CD14-positive monocyte (primary cell): ENCODE data around the gene GRIA1. TPM values are rescaled to one million over a fixed set of nuclear protein-coding genes. Genes with fewer than 3 reads are reported as not detected.

ENCODE experiments used
- DNase-seq, 3 donors: peaks; one replicate each; pipeline ENCODE4 v3.0.0-alpha.2; 2011 to 2022
- H2AFZ ChIP-seq: 2 replicates; pipeline ENCODE4 v1.6.0; 2012; ENCODE audit warnings: mild to moderate bottlenecking, low read depth, low read length, inconsistent platforms; ENCODE audit not compliant: insufficient read depth, poor library complexity, severe bottlenecking
- H3K27ac ChIP-seq, 2 donors: 1 replicate in 1 of 2; 2 replicates in 1 of 2; pipeline ENCODE4 v1.5.1; 2012 to 2013; ENCODE audit warnings: low read length in 2 of 2, control low read depth in 1 of 2, inconsistent platforms in 1 of 2, low read depth in 1 of 2, mild to moderate bottlenecking in 1 of 2
- H3K27me3 ChIP-seq, 2 donors: one replicate each; pipeline versions ENCODE4 v1.6.0 to v1.6.1; 2011 to 2013; ENCODE audit warnings: low read length in 2 of 2; ENCODE audit not compliant: control insufficient read depth in 2 of 2, insufficient read depth in 2 of 2
- H3K36me3 ChIP-seq, 2 donors: replicated peaks in 1 of 2; 1 replicate in 1 of 2; 2 replicates in 1 of 2; pipeline versions ENCODE4 v1.5.1 to v1.6.1; 2012 to 2013; ENCODE audit warnings: low read length in 2 of 2, control low read depth in 1 of 2, inconsistent platforms in 1 of 2, mild to moderate bottlenecking in 1 of 2; ENCODE audit not compliant: insufficient read depth in 2 of 2, control insufficient read depth in 1 of 2
- H3K4me1 ChIP-seq, 2 donors: 1 replicate in 1 of 2; 2 replicates in 1 of 2; pipeline versions ENCODE4 v1.5.1 to v1.6.1; 2012 to 2013; ENCODE audit warnings: low read length in 2 of 2, control low read depth in 1 of 2, inconsistent platforms in 1 of 2, mild to moderate bottlenecking in 1 of 2, moderate library complexity in 1 of 2; ENCODE audit not compliant: insufficient read depth in 2 of 2, control insufficient read depth in 1 of 2
- H3K4me2 ChIP-seq: replicated peaks from 2 replicates; pipeline ENCODE3; 2012; ENCODE audit warnings: low read length, moderate library complexity, mild to moderate bottlenecking; ENCODE audit not compliant: poor library complexity, severe bottlenecking; ENCODE audit errors: extremely low read depth
- H3K4me3 ChIP-seq, 3 experiments: fragments of 200-600 bp in 1 of 3; sonication (generic) in 1 of 3; replicated peaks in 1 of 3; 1 replicate in 2 of 3; 2 replicates in 1 of 3; pipeline ENCODE4 v1.5.1; 2011 to 2013; ENCODE audit warnings: low read length in 3 of 3, mild to moderate bottlenecking in 3 of 3, control low read depth in 2 of 3, low read depth in 2 of 3, inconsistent platforms in 1 of 3, moderate library complexity in 1 of 3
- H3K79me2 ChIP-seq: 2 replicates; pipeline ENCODE4 v1.6.0; 2012; ENCODE audit warnings: mild to moderate bottlenecking, control low read depth, inconsistent platforms, low read length, moderate library complexity; ENCODE audit not compliant: insufficient read depth
- H3K9ac ChIP-seq: 2 replicates; pipeline ENCODE4 v1.6.0; 2017; ENCODE audit warnings: low read length, mild to moderate bottlenecking; ENCODE audit not compliant: insufficient read depth, poor library complexity, severe bottlenecking
- H3K9me3 ChIP-seq, 2 donors: replicated peaks in 1 of 2; 1 replicate in 1 of 2; 2 replicates in 1 of 2; pipeline versions ENCODE4 v1.5.1 to v1.6.1; 2012 to 2013; ENCODE audit warnings: low read length in 2 of 2, control low read depth in 1 of 2; ENCODE audit not compliant: control insufficient read depth in 1 of 2, insufficient read depth in 1 of 2
- H4K20me1 ChIP-seq: 2 replicates; pipeline ENCODE4 v1.6.0; 2012; ENCODE audit warnings: mild to moderate bottlenecking, low read length, control low read depth, moderate library complexity; ENCODE audit not compliant: insufficient read depth
- H3K27ac Mint-ChIP-seq, 7 donors: one replicate each; pipeline ENCODE4 v1.8.0; 2020; ENCODE audit warnings: mild to moderate bottlenecking in 7 of 7, mixed read lengths in 7 of 7, moderate library complexity in 6 of 7, inconsistent platforms in 2 of 7
- H3K27me3 Mint-ChIP-seq, 3 donors: one replicate each; pipeline ENCODE4 v1.8.0; 2021 to 2022; ENCODE audit warnings: low read depth in 3 of 3, mild to moderate bottlenecking in 3 of 3, mixed read lengths in 3 of 3, moderate library complexity in 3 of 3, inconsistent platforms in 1 of 3
- H3K36me3 Mint-ChIP-seq, 2 donors: one replicate each; pipeline ENCODE4 v1.8.0; 2020; ENCODE audit warnings: mixed read lengths in 2 of 2, inconsistent platforms in 1 of 2, mild to moderate bottlenecking in 1 of 2
- H3K4me1 Mint-ChIP-seq: one replicate; pipeline ENCODE4 v1.8.0; 2020; ENCODE audit warnings: mild to moderate bottlenecking, mixed read lengths
- H3K4me3 Mint-ChIP-seq, 2 donors: one replicate each; pipeline ENCODE4 v1.8.0; 2020; ENCODE audit warnings: mild to moderate bottlenecking in 2 of 2, mixed read lengths in 2 of 2, moderate library complexity in 1 of 2
- H3K9me3 Mint-ChIP-seq, 7 donors: one replicate each; pipeline ENCODE4 v1.8.0; 2020 to 2022; ENCODE audit warnings: mixed read lengths in 7 of 7, mild to moderate bottlenecking in 6 of 7, moderate library complexity in 6 of 7, inconsistent platforms in 2 of 7
- CTCF ChIP-seq: fragments of 200-600 bp; IDR thresholded peaks from one replicate; pipeline ENCODE4 v1.8.0; 2022; ENCODE audit warnings: antibody characterized with exemption, mild to moderate bottlenecking
- WGBS: methylation state at CpG from one replicate; pipeline ENCODE4 v1.1.5; 2013; ENCODE audit warnings: missing lambda C conversion rate; ENCODE audit not compliant: insufficient coverage; 5-methylcytosine and 5-hydroxymethylcytosine counted together
- intact Hi-C, 2 donors: fragments of 100-400 bp; cut with micrococcal nuclease; formaldehyde crosslinking; loops; one replicate each; pipeline versions ENCODE4 v1.15.0 to v1.15.1; 2023
- polyA plus RNA-seq, 3 donors: library from polyadenylated mRNA; depleted of rRNA in 1 of 3; unstranded in 2 of 3; stranded (reverse) in 1 of 3; fragments of 300-500 nt in 2 of 3; fragments of >200 nt in 1 of 3; fragmentation: Illumina TruSeq in 2 of 3; gene quantifications; 1 replicate in 2 of 3; 2 replicates in 1 of 3; pipeline ENCODE4 v1.2.3, GENCODE V29; 2012 to 2021

The GRIA1 gene
- polyA plus RNA-seq, 3 donors: not detected

- H2AFZ ChIP-seq: no peak overlapping the region
- H4K20me1 ChIP-seq: no peaks in the 10 kb centered on the region
- H3K9me3 Mint-ChIP-seq: peaks cover 0 to 4% (median 0%) of the 10 kb centered on the region in 7 donors
- DNase-seq: no peak
- no peaks in the 10 kb centered on the region for H3K27me3 Mint-ChIP-seq
- no peaks in the 10 kb centered on the region for H3K79me2 ChIP-seq
- H3K4me3 Mint-ChIP-seq: no peak overlapping the region
- no peaks in the 10 kb centered on the region for H3K9me3 ChIP-seq
- H3K36me3 Mint-ChIP-seq: no peaks in the 10 kb centered on the region
- H3K27ac ChIP-seq: no peak overlapping the region
- no peaks in the 10 kb centered on the region for H3K36me3 ChIP-seq
- H3K27me3 ChIP-seq: no peaks in the 10 kb centered on the region
- no peak overlapping the region for H3K4me2 ChIP-seq
- H3K9ac ChIP-seq: no peak overlapping the region
- no peak overlapping the region for H3K4me3 ChIP-seq
- no peaks in the 10 kb centered on the region for H3K4me1 ChIP-seq
- no peak for TF ChIP-seq CTCF
- H3K4me1 Mint-ChIP-seq: no peaks in the 10 kb centered on the region
- no peak overlapping the region for H3K27ac Mint-ChIP-seq
- whole genome bisulfite sequencing: 94% methylated on average over 2 of the region's 6 CpGs
- intact Hi-C loops: no loop called here
These were observed 217.2 kb downstream of the GRIA1 start for GRCh38 chr5:153707626-153708025.

GRCh38 chr5:153711755-153712154 is 221.3 kb downstream of the GRIA1 start:
- no peaks in the 10 kb centered on the region for H3K4me1 Mint-ChIP-seq
- H3K9me3 ChIP-seq: no peaks in the 10 kb centered on the region
- no peak overlapping the region for H3K27ac ChIP-seq

More at GRCh38 chr5:153711755-153712154, 221.3 kb downstream of the GRIA1 start:
- no peak overlapping the region for H3K9ac ChIP-seq
- H3K4me2 ChIP-seq: no peak overlapping the region
- Mint-ChIP-seq H3K36me3 (no peaks in the 10 kb centered on the region), H3K4me3 (no peak overlapping the region), H3K27ac (no peak overlapping the region), H3K27me3 (peaks cover 0 to 3% (median 3%) of the 10 kb centered on the region in 3 donors), H3K9me3 (peaks cover 0 to 6% (median 0%) of the 10 kb centered on the region in 7 donors)
- no peaks in the 10 kb centered on the region for H4K20me1 ChIP-seq
- 100% methylated on average over 1 of the region's 4 CpGs for WGBS
- H3K4me1 ChIP-seq: no peaks in the 10 kb centered on the region
- no peak for TF ChIP-seq CTCF
- no peak overlapping the region for H2AFZ ChIP-seq
- intact Hi-C loops: no loop called here
- H3K27me3 ChIP-seq: no peaks in the 10 kb centered on the region
- no peaks in the 10 kb centered on the region for H3K79me2 ChIP-seq
- no peaks in the 10 kb centered on the region for H3K36me3 ChIP-seq
- no peak for DNase-seq
- no peak overlapping the region for H3K4me3 ChIP-seq
